Caco-2 (cell line): Measurements from ENCODE around the gene PEA15. TPM values are rescaled to one million over a fixed set of nuclear protein-coding genes. Genes with fewer than 3 reads are reported as not detected.

Experiments
- BruUV-seq: library from RNA; stranded (reverse); fragments of 400-500 nt; replicated peaks from 2 replicates; lab custom pipeline; 2021; lab: Mats Ljungman, UMichigan
- CTCF ChIA-PET: fragments of 300-600 bp; sonication (Branson Sonifier 250); formaldehyde crosslinking; loops from one replicate; lab custom pipeline; 2022; ENCODE audit warnings: antibody characterized with exemption; lab: Charles Lee
- POLR2A ChIA-PET: fragments of 300-600 bp; sonication (Branson Sonifier 250); formaldehyde crosslinking; loops from one replicate; lab custom pipeline; 2022; ENCODE audit warnings: antibody characterized with exemption; lab: Charles Lee
- DNase-seq, 2 experiments: peaks; one replicate each; pipeline versions ENCODE4 v3.0.0 to v3.0.0-alpha.2; 2020 to 2022
- H3K27me3 ChIP-seq: replicated peaks from 2 replicates; pipeline ENCODE4 v1.6.0; 2011; ENCODE audit warnings: low read length; ENCODE audit not compliant: control insufficient read depth, insufficient read depth
- H3K36me3 ChIP-seq: 2 replicates; pipeline ENCODE4 v1.5.1; 2011; ENCODE audit warnings: low read length; ENCODE audit not compliant: control insufficient read depth, insufficient read depth
- H3K4me1 ChIP-seq: fragments of 250-450 bp; sonication (Bioruptor Pico); 2 replicates; pipeline ENCODE4 v1.5.1; 2020; ENCODE audit warnings: mild to moderate bottlenecking
- H3K4me3 ChIP-seq: 2 replicates; pipeline ENCODE4 v1.5.1; 2011; ENCODE audit warnings: low read depth, mild to moderate bottlenecking, control low read depth, low read length
- H3K9me3 ChIP-seq: fragments of 250-450 bp; sonication (Bioruptor Pico); 2 replicates; pipeline ENCODE4 v1.5.1; 2020; ENCODE audit warnings: mild to moderate bottlenecking, moderate library complexity
- H3K27ac Mint-ChIP-seq: one replicate; pipeline ENCODE4 v1.8.0; 2022; ENCODE audit warnings: mixed read lengths; ENCODE audit not compliant: unreplicated experiment
- H3K27me3 Mint-ChIP-seq: one replicate; pipeline ENCODE4 v1.8.0; 2022; ENCODE audit warnings: mixed read lengths; ENCODE audit not compliant: insufficient read depth, unreplicated experiment
- H3K36me3 Mint-ChIP-seq: one replicate; pipeline ENCODE4 v1.8.0; 2022; ENCODE audit warnings: mild to moderate bottlenecking, mixed read lengths; ENCODE audit not compliant: insufficient read depth, unreplicated experiment
- H3K4me1 Mint-ChIP-seq: one replicate; pipeline ENCODE4 v1.8.0; 2022; ENCODE audit warnings: low read depth, mixed read lengths; ENCODE audit not compliant: unreplicated experiment
- H3K4me3 Mint-ChIP-seq: one replicate; pipeline ENCODE4 v1.8.0; 2022; ENCODE audit warnings: mild to moderate bottlenecking, moderate library complexity, mixed read lengths; ENCODE audit not compliant: unreplicated experiment
- H3K9me3 Mint-ChIP-seq: one replicate; pipeline ENCODE4 v1.8.0; 2022; ENCODE audit warnings: mixed read lengths; ENCODE audit not compliant: unreplicated experiment
- intact Hi-C: fragments of 100-400 bp; cut with micrococcal nuclease; formaldehyde crosslinking; loops from one replicate; pipeline ENCODE4 v1.10.0; 2022; ENCODE audit not compliant: unreplicated experiment
- total RNA-seq: library from RNA; stranded (reverse); gene quantifications from 2 replicates; pipeline ENCODE4 v1.2.3, GENCODE V29; 2022
- TF ChIP-seq, protein P1 (sequence below), 2 experiments: fragments of 200-600 bp in 1 of 2; IDR thresholded peaks; 1 replicate in 1 of 2; 2 replicates in 1 of 2; pipeline versions ENCODE4 v1.5.1 to v1.8.0; 2011 to 2022; ENCODE audit warnings: antibody characterized with exemption in 1 of 2, control low read depth in 1 of 2, inconsistent platforms in 1 of 2, low read depth in 1 of 2, low read length in 1 of 2, mild to moderate bottlenecking in 1 of 2, moderate library complexity in 1 of 2; ENCODE audit not compliant: insufficient read depth in 1 of 2, severe bottlenecking in 1 of 2, unreplicated experiment in 1 of 2

Gene PEA15
- total RNA-seq, 1 experiment from 2014 or later, result 85.1 TPM

DNA sequence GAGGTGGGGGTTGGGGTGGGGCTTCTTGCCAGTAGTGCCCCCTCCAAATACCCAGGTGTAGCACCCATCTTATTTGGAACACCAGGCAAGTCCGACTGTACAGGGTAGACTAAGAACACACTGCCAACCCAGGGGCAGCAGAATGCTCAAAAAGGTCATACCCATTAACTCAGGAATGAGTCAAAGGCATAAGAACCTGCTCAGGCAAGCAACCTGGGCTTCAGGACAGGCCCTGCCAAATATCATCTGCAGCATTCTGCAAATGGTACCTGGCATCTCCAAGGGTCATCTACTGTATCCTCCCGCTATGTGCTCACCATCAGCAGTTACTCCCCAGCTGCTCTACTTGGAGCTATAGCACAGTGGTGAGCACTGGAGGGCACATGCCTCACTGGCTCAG, 19.4 kb downstream of the PEA15 start:
- H3K4me3 ChIP-seq, result no peak overlapping the region
- no peak overlapping the region for H3K4me3 Mint-ChIP-seq
- no peak overlapping the region for H3K27ac Mint-ChIP-seq
- H3K4me1 ChIP-seq, result no peaks in the 10 kb centered on the region
- TF ChIP-seq, protein P1, sequence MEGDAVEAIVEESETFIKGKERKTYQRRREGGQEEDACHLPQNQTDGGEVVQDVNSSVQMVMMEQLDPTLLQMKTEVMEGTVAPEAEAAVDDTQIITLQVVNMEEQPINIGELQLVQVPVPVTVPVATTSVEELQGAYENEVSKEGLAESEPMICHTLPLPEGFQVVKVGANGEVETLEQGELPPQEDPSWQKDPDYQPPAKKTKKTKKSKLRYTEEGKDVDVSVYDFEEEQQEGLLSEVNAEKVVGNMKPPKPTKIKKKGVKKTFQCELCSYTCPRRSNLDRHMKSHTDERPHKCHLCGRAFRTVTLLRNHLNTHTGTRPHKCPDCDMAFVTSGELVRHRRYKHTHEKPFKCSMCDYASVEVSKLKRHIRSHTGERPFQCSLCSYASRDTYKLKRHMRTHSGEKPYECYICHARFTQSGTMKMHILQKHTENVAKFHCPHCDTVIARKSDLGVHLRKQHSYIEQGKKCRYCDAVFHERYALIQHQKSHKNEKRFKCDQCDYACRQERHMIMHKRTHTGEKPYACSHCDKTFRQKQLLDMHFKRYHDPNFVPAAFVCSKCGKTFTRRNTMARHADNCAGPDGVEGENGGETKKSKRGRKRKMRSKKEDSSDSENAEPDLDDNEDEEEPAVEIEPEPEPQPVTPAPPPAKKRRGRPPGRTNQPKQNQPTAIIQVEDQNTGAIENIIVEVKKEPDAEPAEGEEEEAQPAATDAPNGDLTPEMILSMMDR (IDR thresholded peaks at IDR 0.05; ENCODE audit: insufficient read depth in 1 of 2, low read depth in 1 of 2, low read length in 1 of 2, severe bottlenecking in 1 of 2, unreplicated experiment in 1 of 2), result no peak
- no peaks in the 10 kb centered on the region for H3K27me3 Mint-ChIP-seq
- BruUV-seq, result no TSS peak
- H3K9me3 Mint-ChIP-seq, result no peaks in the 10 kb centered on the region
- no peaks in the 10 kb centered on the region for H3K27me3 ChIP-seq
- no peaks in the 10 kb centered on the region for H3K9me3 ChIP-seq
- no peak for DNase-seq
- intact Hi-C loops, result no loop called here
- CTCF ChIA-PET, result interaction anchor here (0.8 kb wide), 1 partner anchor 28 kb away, joined by 3 read pairs; no protein-coding TSS in a partner anchor
- peaks cover 2% of the 10 kb centered on the region for H3K36me3 ChIP-seq
- peaks cover 29% of the 10 kb centered on the region for H3K36me3 Mint-ChIP-seq
- H3K4me1 Mint-ChIP-seq, result no peaks in the 10 kb centered on the region
- POLR2A ChIA-PET, result no interaction called here

GRCh38 chr1:160225345-160225744, 20.2 kb downstream of the PEA15 start:
- Mint-ChIP-seq H3K4me3 (no peak overlapping the region), H3K9me3 (no peaks in the 10 kb centered on the region), H3K4me1 (no peaks in the 10 kb centered on the region), H3K27me3 (no peaks in the 10 kb centered on the region), H3K27ac (no peak overlapping the region), H3K36me3 (peaks cover 32% of the 10 kb centered on the region)
- H3K4me3 ChIP-seq, result no peak overlapping the region
- BruUV-seq, result no TSS peak
- ChIA-PET CTCF (interaction anchor here (0.8 kb wide), 1 partner anchor 27 kb away, joined by 3 read pairs; no protein-coding TSS in a partner anchor), POLR2A (no interaction called here)
- no peaks in the 10 kb centered on the region for H3K27me3 ChIP-seq
- H3K36me3 ChIP-seq, result peaks cover 2% of the 10 kb centered on the region
- TF ChIP-seq, protein P1 (IDR thresholded peaks at IDR 0.05; ENCODE audit: insufficient read depth in 1 of 2, low read depth in 1 of 2, low read length in 1 of 2, severe bottlenecking in 1 of 2, unreplicated experiment in 1 of 2), result no peak
- DNase-seq, result no peak
- intact Hi-C loops, result no loop called here
- no peaks in the 10 kb centered on the region for H3K9me3 ChIP-seq
- no peaks in the 10 kb centered on the region for H3K4me1 ChIP-seq

GRCh38 chr1:160226623-160227022, 21.4 kb downstream of the PEA15 start:
- Histone ChIP-seq H3K4me3 (no peak overlapping the region), H3K36me3 (peaks cover 2% of the 10 kb centered on the region), H3K27me3 (no peaks in the 10 kb centered on the region), H3K9me3 (no peaks in the 10 kb centered on the region), H3K4me1 (no peaks in the 10 kb centered on the region)
- H3K4me1 Mint-ChIP-seq, result no peaks in the 10 kb centered on the region
- H3K4me3 Mint-ChIP-seq, result no peak overlapping the region
- H3K27me3 Mint-ChIP-seq, result no peaks in the 10 kb centered on the region
- TF ChIP-seq, protein P1 (IDR thresholded peaks at IDR 0.05; ENCODE audit: insufficient read depth in 1 of 2, low read depth in 1 of 2, low read length in 1 of 2, severe bottlenecking in 1 of 2, unreplicated experiment in 1 of 2), result no peak
- intact Hi-C loops, result no loop called here
- DNase-seq, result no peak
- CTCF ChIA-PET, result no interaction called here
- POLR2A ChIA-PET, result no interaction called here
- H3K36me3 Mint-ChIP-seq, result peaks cover 33% of the 10 kb centered on the region
- no TSS peak for BruUV-seq
- no peak overlapping the region for H3K27ac Mint-ChIP-seq
- no peaks in the 10 kb centered on the region for H3K9me3 Mint-ChIP-seq
